Cerebellar cortex (tissue), 1 donor: ENCODE results near the gene HSPA14.
"Not testable (repeated sequence)": the region's sequence is repeated elsewhere in the genome, so short reads cannot be mapped to it uniquely, and the experiment has no call there.

Experiments
- DNase-seq: peaks from one replicate; pipeline ENCODE4 v3.0.0-alpha.2; 2015; ENCODE audit warnings: low spot score

HSPA14 gene, protein sequence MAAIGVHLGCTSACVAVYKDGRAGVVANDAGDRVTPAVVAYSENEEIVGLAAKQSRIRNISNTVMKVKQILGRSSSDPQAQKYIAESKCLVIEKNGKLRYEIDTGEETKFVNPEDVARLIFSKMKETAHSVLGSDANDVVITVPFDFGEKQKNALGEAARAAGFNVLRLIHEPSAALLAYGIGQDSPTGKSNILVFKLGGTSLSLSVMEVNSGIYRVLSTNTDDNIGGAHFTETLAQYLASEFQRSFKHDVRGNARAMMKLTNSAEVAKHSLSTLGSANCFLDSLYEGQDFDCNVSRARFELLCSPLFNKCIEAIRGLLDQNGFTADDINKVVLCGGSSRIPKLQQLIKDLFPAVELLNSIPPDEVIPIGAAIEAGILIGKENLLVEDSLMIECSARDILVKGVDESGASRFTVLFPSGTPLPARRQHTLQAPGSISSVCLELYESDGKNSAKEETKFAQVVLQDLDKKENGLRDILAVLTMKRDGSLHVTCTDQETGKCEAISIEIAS

DNA sequence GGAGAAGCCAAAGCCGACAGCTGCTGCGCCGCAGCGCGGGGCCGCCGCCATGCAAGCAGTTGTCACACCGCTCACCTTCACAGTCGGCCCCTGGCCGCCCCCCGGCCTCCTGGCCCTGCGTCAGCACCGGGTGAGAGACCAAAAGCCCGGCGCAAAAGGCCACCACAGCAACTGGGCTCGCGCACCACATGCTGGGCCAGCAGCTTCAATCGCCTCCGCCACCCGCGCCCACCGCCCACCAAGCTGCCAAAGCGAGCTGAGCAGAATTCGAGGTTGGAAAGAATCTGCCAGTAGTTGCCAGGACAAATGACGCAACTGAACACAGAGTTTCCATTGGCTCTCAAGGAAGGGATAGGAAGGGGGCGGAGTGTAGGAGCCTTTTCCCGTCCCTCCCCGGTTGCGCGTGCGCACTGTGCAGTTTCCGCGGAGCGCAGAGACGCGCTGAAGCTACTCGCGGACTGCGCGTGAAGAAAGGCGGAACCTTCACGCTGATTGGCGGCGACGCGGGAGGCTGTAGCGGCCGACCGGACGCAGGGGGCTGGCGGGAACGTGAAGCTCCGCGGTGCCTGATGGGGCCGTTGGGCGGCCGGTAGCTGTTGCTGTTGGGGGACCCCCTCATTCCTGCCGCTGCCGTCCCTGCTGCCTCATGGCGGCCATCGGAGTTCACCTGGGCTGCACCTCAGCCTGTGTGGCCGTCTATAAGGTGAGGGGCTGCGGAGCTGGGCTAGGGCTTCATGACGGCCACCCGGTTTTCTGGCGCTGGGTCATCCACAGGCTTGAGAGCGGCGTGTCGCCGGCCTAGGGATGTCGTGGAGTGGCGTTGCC is at the start of gene HSPA14, which contains the start of the genes CDNF and MSANTD7:
Gene HSPA14 (plus strand): TSS at position 550 of the 825 bp plus-strand sequence. CDS start 97 bp downstream, at position 647.
Gene CDNF (minus strand): TSS at position 281 of the 825 bp plus-strand sequence. CDS start 91 bp downstream, at position 190.
Gene MSANTD7 (plus strand): TSS at position 550 of the 825 bp plus-strand sequence. CDS start 3,979 bp downstream, outside the sequence.
- peak; percentile 99 for DNase-seq

DNA sequence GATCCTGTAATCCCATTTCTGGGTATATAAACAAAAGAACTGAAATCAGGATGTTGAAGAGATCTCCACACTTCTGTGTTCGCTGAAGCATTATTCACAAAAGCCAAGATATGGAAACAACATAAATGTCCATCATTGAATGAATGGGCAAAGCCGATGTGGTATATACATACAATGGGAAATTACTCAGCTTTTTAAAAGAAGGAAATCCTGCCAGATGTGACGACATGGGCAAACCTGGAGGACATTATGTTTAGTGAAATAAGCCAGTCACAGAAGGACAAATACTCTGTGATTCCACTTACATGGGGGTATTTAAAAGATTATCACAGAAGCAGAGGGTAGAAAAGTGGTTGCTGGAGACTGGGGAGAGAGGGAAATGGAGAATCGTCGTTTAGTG is 39.5 kb upstream of the HSPA14 start:
- DNase-seq, result no peak

DNA sequence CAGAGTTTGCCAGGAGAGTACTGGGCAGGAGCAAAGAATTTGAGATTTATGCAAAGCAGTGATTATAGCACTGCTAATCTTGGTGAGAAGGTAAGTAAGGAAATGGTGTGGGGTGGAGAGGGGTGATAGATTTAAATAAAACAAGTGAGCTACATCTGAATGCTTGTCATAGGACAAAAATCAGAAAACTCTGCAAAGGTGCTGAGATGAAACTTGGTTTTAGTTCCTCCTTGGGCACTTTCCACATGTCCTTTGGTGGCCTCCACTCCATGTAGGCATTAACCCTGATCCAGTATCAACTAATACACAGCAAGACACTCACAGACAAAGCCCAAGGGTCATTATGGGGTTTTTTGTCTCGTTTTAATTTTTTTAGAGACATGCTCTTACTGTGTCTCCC is 37.7 kb upstream of the HSPA14 start:
- DNase-seq, result no peak

DNA sequence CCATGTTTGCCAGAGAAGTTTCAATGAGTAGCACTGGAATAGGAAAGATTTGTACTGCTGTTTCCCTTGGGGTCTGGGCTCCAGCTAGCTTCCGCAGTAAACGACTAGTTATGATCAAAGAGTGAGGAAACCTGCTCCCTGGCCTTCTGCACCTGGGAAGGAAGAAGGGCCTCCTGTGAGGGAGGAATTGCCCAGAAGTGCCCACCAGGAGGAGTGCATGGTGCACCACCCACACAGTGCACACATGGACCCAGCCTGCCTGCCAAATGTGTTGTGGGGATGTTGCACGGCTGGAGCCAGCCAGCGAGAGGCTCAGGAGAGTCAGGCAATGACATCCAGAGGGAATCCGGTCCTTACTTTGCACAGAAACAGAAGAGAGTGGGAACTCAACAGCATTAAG is 36.4 kb upstream of the HSPA14 start:
- no peak for DNase-seq

DNA sequence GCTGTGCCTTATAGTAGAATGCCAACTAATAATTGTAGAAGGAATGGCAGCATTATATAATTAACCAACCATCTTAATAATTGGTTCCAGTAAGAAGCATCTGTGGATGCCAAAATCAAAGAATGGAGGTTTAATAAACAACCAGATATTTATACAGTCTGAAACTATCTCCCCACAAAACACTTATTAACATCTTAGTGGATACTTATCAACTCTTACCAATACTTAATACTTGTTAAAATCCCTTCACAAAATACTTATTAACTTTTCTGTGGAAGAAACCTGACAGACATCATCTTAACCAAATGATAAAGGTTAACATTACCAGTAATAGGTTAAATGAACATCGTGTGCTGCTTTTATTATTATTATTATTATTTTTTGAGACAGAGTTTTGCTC is 34.3 kb upstream of the HSPA14 start:
- no peak for DNase-seq

DNA sequence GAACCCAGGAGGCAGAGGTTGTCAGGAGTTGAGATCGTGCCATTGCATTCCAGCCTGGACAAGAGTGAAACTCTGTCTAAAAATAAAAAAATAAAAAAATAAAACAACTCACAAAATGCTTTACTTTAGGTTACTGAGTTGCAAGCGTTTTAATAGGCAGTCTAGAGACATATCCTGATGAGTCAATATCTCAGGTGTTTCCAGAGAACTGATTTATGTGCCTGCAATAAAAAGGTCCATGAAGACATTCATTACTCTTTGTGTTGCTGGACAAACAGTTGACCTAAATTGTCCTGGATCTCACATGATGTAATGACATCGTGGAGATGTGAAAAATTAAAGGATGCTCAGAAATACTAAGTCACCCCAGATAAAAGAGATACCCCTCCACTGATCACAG is 31.8 kb upstream of the HSPA14 start:
- no peak for DNase-seq

DNA sequence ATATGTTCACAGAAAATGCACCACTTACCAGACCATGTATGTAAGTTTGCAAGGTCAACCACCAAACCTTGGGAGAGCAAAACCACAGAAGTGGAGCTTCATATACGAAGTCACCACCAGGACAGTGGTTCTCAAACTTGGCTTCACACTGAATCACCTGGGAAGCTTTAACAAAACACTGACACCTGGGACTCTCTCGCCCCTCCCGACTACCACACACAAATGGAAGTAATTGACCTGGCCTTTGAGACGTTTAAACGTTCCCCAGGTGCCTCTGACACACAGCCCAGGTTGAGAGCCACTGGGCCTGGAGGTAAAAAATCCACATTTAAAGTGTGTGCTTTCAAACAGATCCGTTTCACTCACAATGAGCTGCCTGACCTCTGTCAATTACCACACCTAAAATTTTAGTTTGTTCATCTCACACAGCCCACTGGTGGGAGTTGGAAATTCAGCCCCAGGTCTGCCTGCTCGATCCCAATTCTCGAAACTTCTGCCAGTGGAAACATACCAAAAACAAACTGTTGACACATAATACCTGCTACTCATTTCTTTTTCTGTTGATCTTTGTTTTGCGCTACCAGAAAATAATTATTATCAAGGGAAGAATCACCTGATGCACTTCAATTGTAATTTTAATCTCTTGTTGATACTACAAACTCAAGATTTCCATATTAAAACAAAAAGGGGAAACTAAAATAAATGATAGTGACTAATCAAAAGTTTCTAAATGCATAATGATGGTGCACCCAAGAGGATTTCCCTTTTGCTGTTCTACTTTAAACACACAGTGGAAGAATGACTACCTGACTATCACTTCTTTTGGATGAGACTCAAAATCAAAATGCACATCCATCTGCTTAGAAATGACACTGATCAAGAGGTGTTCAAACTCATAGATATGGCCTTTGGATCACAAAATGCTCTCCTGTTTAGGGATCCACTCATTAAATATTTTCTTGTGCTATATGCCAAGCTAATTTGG is 26.8 kb upstream of the HSPA14 start:
- no peak for DNase-seq

DNA sequence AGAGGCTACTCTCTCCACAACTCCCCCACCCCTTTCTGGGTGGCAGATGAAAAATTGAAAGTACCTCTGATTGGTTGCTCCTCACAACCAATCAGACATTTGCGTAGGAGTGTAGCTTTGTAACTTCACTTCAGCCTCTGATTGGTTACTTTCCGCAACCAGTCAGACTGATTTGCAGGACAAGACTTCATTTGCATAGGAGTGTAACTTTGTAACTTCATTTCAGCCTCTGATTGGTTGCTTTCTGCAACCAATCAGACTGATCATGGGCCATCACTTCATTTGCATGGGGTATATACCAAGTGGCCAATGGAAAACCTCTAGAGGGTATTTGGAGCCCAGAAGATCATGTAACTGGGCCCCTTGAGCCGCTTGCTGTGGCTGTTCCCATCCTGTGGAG is 25.8 kb upstream of the HSPA14 start:
- DNase-seq, result no peak

DNA sequence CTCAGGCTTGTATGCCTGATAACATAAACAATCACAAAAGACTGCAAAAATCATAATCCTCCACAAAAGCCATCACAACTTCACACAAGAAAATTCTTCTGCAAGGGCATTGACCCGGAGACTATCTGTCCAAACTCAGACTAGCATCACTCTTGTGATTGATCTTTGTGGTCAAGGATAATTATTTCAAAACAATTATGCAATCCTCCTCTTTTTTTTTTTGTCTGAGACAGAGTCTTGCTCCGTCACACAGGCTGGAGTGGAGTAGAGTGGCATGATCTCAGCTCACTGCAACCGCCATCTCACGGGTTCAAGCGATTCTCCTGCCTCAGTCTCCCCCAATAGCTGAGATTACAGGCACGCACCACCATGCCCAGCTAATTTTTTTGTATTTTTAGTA is 22.4 kb upstream of the HSPA14 start:
- no peak for DNase-seq

DNA sequence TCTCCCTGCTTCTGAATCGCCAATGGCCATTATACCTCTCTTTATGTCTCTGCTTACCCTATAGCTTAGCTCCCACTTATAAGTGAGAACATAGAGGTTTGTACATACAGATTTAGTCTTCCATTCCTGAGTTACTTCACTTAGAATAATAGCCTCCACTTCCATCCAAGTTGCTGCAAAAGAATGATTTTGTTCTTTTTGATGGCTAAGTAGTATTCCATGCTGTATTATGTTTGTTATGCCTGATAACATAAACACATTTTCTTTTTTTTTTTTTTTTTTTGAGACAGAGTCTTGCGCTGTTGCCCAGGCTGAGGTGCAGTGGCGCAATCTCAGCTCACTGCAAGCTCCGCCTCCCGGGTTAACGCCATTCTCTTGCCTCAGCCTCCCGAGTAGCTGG is 21.4 kb upstream of the HSPA14 start:
- DNase-seq, result not testable (repeated sequence)

DNA sequence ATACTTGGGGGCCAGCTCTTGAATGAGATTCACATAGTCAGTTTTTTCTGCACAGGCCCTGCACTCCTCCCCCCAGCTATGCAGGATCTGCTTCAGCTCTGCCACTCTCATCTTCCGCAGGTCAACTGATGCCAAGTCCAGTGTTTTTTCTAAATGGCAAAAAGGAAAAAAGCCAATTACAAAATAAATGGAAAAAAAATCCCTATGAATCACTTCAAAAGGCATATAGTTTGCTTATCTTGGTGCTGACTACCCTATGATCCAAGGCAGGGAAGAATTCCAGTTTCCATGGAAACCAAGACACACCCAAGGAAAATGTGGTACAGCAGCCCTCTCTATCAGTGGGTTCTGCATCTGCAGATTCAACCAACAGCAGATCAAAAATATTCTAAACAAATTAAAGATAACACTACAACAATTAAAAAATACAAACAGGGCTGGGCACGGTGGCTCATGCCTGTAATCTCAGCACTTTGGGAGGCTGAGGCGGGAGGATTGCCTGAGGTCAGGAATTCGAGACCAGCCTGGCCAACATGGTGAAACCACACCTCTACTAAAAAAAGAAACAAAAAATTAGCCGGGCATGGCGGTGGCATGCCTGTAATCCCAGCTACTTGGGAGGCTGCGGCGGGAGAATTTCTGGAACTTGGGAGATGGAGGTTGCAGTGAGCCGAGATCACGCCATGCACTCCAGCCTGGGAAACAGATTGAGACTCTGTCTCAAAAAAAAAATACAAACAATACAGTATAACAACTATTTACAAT is 17.9 kb upstream of the HSPA14 start:
- no peak for DNase-seq

DNA sequence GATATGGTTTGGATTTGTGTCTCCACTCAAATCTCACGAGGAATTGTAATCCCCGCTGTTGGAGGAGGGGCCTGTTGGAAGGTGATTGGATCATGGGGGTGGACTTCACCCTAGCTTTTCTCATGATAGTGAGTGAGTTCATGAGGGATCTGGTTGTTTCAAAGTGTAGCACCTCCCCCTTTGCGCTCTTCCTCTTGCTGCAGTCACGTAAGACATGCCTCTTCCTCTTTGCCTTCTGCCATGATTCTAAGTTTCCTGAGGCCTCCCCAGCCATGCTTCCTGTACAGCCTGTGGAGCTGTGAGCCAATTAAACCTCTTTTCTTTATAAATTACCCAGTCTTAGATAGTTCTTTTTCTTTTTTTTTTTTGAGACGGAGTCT is 17.3 kb upstream of the HSPA14 start:
- DNase-seq, result no peak

DNA sequence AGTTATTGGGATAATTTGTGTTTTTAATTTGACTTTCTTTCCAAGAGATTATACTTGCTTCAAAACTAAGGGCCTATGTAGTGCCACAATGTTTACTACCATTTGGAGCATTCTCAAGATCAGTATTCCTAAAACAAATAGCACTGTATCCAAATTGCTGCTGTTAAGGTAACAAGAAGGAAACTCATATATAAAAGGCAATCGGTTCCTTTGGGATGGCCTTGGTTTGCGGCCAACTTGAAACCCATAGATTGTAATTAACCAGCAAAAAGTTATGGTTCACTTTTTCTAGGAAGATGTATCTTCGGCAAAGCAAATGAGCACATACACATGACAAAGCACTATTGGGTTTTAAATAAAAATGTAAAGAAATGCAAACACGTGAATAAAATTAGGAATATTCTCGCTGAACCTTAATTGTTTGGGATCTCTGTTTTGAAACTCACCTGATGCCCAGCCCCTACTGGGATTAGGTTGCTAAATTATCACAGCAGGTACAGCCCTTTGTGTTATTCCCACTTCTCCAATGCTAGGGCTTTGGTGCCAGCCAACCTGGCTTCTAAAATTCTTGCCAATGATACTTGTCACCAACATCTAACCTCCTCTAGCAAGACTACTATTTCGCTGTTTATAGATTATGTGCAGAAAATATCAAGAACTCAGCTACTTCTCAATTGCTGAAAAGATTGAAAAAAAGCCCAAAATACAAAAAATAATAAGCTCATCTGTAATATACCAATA is 16.3 kb upstream of the HSPA14 start:
- peak; percentile 64 for DNase-seq

DNA sequence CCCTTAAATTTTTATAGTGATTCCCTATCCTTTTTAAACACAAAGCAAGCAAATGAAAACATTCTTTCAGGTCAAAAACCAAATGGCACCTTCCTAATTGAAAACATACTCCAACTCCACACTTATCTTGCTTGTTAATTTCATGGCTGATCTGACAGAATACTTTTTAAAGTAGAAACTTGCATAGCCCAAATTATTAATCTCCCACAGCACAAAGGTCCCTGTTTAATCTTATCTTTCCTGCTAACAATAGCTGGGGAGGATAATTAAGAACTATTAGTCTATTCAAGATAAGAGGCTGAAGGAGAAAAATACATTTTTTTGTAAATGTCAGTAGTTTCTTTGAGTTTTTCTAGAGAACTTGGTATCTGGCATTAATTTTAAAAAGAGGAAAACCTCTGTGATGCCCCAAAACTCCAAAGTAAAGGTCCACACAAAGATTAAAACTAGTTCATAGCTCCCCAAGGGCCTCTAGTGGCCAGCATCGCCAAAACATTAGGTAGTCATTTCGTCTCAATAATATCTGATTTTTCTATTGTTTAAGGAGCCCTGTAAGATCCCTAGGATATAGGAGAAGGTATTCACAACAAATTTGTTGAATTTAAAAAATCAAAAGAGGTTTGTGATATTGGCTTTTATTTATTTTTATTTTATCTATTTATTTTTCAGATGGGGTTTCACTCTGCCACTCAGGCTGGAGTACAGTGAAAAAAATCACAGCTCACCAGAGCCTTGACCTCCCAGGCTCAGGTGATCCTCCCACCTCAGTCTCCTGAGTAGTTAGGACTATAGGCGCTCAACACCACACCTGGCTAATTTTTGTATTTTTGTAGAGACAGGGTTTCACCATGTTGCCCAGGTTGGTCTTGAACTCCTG is 15.0 kb upstream of the HSPA14 start:
- peak; percentile 78 for DNase-seq

DNA sequence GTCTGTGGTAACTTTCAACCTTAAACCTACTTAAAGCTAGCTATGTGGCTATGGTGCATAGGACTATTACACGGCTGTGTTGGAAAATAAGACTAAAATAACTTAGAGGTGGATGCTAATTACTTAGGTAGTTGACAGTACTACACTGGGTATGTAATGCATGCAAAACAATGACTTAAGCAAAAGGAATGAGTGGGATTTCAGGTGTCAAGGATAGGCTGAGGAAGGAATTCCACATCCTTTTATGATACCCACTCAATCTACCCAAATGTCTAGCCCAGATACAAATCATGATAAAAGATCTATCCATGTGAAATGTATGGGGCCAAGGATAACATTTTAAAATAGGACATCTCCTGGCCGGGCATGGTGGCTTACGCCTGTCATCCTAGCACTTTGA is 14.1 kb upstream of the HSPA14 start:
- no peak for DNase-seq

DNA sequence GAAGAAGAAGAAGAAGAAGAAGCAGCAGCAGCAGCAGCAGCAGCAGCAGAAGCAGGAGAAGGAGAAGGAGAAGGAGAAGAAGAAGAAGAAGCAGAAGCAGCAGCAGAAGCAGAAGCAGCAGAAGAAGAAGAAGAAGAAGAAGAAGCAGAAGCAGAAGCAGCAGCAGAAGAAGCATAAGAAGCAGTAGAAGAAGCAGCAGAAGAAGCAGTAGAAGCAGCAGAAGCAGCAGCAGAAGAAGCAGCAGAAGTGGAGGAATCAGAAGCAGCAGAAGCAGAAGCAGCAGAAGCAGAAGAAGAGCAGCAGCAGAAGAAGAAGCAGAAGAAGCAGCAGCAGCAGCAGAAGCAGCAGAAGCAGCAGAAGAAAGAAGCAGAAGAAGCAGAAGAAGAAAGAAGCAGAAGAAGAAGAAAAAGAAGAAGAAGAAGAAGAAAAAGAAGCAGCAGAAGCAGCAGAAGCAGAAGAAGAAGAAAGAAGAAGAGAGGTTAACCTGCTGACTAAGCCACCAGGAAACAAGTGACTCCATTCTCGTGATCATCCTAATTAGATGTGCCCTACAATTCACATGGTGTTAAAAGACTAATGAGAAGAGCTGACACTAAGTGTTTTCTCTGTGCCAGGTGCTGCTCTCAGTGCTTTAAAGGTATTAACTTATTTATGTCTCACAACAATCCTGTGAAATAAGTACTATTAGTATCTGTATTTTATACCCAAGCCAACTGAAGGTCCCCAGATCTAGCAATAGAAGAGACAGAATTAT is 11.9 kb upstream of the HSPA14 start:
- DNase-seq, result no peak

DNA sequence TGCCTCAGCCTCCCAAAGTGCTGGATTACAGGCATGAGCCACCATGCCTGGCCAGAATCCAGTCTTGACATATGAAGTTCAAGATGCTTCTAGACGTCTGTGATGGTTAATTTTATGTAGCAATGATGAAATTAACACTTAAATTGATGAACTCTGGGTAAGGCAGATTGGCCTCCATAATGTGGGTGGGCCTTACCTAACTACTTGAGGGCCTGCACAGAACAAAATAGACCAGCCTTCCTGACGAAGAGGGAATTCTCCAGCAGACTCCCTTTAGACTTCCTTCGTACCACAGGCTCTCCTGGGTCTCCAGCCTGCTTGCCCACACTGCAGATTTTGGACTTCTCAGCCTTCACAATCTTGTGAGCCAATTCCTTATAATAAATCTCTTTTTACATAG is 5.0 kb upstream of the HSPA14 start:
- DNase-seq, result no peak

DNA sequence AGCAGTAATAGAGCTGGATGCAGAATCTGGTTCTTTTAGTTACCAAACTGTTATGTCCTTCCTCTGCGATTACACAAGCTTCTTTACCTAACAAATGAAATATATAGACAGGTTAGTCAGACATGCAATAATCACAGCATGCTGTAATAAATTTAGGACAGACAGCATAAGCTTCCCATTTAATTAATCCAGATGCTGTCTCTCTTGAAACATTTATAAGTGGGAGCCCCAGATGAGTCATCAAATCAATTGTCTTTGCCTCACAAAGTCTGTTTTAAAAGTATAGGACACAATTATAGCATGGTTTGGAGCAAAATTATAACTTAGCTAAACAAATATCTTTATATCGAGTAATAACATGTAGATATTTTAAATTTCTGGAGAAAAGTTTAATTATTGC is 1.9 kb upstream of the HSPA14 start:
- DNase-seq, result no peak
